ENCODE results near the gene KRT86. TPM values are rescaled to one million over a fixed set of nuclear protein-coding genes. Genes with fewer than 3 reads are reported as not detected.
"Not testable (repeated sequence)": the region's sequence is repeated elsewhere in the genome, so short reads cannot be mapped to it uniquely, and the experiment has no call there.

The KRT86 gene
- total RNA-seq, 1 donor = not detected

DNA sequence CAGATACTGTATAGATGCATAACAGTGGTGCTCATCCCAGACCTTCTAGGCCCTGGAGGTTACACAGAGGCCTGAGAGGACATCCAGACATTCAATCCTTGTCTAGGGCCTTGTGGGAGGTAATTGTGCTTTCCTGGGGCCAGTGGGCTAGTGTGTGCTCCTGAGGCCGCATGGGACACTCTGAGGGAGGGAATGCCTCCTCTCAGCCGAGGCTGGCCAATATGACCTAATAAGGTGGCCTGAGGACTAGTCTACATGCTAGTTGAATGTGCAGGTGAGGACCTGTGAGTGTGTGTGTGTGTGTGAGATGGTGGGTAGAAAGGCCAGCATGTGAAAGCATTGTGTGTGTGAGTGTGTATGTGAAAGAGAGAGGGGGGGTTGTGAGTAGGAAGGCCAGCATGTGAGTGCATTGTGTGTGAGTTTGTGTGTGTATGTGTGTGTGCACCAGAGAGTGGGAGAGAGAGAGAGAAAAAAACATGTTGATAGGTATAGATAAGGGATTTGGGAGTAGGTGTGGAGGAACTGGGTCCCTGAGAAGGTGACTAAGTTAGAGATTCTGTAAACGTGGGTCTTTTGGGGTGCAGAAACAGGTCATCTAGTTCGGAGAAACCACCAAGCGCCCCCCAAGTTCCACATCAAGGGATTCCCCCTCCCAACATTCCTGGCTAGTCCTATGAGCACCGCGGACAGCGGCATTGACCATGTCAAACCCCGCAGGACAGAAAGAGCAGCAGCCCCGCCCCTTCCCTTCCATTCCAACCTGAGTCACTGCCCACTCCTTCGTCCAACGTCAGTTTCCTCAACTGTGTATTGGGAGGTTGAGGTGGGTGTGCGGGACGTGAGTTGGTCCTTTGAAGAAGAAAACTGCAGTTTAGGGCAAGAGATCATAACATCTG, 26.6 kb downstream of the KRT86 start:
- no peak overlapping the region for H3K4me3 ChIP-seq (ENCODE audit: low read depth, low read length)
- no peak for DNase-seq (ENCODE audit: low read depth)
- TF ChIP-seq, protein P1, sequence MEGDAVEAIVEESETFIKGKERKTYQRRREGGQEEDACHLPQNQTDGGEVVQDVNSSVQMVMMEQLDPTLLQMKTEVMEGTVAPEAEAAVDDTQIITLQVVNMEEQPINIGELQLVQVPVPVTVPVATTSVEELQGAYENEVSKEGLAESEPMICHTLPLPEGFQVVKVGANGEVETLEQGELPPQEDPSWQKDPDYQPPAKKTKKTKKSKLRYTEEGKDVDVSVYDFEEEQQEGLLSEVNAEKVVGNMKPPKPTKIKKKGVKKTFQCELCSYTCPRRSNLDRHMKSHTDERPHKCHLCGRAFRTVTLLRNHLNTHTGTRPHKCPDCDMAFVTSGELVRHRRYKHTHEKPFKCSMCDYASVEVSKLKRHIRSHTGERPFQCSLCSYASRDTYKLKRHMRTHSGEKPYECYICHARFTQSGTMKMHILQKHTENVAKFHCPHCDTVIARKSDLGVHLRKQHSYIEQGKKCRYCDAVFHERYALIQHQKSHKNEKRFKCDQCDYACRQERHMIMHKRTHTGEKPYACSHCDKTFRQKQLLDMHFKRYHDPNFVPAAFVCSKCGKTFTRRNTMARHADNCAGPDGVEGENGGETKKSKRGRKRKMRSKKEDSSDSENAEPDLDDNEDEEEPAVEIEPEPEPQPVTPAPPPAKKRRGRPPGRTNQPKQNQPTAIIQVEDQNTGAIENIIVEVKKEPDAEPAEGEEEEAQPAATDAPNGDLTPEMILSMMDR (IDR thresholded peaks at IDR 0.05; ENCODE audit: insufficient read depth, low read length) = no peak

DNA sequence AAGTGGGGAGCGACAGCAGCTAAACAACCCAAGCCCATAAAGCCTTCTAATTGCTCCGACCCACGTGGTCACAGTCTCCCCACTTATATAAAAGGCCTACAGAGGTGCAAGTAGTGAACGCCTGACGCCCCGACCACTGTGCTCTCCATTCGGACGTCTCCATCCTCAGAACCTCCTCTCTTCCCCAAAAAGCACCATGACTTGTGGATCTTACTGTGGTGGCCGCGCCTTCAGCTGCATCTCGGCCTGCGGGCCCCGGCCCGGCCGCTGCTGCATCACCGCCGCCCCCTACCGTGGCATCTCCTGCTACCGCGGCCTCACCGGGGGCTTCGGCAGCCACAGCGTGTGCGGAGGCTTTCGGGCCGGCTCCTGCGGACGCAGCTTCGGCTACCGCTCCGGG, 27.3 kb downstream of the KRT86 start:
- not testable (repeated sequence) for H3K4me3 ChIP-seq (ENCODE audit: low read depth, low read length); DNase-seq (ENCODE audit: low read depth)

DNA sequence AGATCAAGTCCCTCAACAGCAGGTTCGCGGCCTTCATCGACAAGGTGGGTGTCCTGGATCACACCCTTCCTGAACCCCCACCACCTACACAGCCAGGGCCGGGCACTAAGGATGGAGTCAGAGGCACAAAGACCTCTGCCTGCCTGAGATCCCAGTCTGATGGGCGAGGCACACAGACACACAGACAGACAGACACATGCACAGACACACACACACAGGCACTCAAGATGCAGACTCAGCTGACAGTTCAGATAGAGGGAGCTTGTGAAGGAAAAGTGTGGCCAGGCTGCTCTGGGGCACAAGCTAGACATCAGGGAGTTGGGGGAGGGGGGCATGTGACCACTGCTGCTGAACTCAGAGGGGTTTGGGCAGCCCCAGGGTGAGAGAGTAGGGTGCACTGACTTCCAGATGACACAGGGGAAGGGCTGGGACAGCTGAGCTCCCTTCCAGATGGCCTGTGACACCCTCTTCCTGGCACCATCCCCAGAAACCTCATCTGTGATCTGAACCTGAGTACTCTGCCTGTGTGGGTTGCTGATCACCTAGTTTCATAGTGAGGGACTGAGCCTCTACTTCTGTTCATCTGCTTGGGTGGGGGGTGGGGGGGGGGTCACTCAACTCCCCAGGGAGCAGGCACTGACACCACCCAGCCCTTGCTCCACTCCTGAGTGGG, 27.9 kb downstream of the KRT86 start:
- not testable (repeated sequence) for H3K4me3 ChIP-seq (ENCODE audit: low read depth, low read length); DNase-seq (ENCODE audit: low read depth)

DNA sequence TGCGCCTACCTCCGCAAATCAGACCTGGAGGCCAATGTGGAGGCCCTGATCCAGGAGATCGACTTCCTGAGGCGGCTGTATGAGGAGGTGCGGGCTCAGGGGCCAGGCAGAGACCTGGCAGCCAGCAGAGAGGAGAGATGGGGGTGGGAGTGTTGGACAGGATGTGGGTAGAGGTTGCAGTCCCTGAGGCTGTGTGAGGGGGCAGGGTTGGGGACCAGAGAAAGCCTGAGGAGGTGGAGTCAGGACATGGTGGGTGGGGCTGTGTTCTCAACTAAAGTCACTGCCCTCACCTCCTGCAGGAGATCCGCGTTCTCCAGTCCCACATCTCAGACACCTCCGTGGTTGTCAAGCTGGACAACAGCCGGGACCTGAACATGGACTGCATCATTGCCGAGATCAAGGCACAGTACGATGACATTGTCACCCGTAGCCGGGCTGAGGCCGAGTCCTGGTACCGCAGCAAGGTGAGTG, 30.5 kb downstream of the KRT86 start:
- not testable (repeated sequence) for DNase-seq (ENCODE audit: low read depth); H3K4me3 ChIP-seq (ENCODE audit: low read depth, low read length)

DNA sequence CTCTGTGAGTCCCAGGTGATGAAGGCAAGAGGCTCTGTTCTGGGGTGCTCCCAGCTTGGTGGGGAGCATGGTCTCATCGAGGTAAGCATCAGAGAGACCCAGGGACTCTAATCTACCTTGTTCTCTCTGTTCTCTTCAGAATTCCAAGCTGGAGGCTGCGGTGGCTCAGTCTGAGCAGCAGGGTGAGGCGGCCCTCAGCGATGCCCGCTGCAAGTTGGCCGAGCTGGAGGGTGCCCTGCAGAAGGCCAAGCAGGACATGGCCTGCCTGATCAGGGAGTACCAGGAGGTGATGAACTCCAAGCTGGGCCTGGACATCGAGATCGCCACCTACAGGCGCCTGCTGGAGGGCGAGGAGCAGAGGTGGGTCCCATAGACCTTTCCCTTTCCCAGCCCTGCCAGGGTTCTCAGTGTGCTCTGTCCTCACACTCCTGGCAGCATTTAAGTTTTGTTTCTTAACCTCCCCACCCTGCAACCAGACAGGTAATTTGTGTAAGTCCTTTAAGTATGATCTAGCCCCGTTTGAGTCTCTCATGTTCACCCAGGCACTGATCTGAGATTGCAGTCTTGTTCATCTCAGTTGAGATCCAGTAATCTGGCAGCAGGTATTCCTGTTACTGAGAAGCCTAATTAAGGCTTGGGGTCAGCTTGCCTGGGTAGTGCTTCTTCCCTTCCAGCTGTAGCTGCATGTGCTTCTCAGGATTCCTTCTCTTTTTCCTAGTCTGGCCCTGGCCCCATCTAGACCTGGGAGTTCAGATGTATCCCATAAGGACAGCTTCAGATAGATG, 31.7 kb downstream of the KRT86 start:
- DNase-seq (ENCODE audit: low read depth) = no peak
- TF ChIP-seq, protein P1 (IDR thresholded peaks at IDR 0.05; ENCODE audit: insufficient read depth, low read length) = no peak
- no peak overlapping the region for H3K4me3 ChIP-seq (ENCODE audit: low read depth, low read length)

DNA sequence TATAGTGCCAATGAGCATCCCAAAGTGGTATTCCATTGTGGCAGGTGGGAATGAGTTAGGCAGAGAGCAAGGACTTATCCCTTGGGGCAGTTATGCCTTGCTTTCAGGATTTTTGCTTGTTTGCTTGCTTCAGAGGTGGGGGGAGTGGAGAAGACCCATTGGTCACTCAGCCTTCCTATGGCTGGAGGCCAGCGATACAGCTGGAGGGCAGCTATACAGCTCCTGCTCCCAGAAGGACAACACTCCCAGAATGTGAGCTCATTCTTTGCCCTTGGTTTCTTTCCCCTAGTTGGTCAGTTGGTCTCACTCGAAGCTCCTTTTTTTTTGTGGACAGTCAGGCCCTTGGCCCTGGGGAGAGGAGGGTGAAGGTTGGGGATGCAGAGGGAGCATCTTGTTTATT, 32.3 kb downstream of the KRT86 start:
- no peak overlapping the region for H3K4me3 ChIP-seq (ENCODE audit: low read depth, low read length)
- TF ChIP-seq, protein P1 (IDR thresholded peaks at IDR 0.05; ENCODE audit: insufficient read depth, low read length) = no peak
- no peak for DNase-seq (ENCODE audit: low read depth)

DNA sequence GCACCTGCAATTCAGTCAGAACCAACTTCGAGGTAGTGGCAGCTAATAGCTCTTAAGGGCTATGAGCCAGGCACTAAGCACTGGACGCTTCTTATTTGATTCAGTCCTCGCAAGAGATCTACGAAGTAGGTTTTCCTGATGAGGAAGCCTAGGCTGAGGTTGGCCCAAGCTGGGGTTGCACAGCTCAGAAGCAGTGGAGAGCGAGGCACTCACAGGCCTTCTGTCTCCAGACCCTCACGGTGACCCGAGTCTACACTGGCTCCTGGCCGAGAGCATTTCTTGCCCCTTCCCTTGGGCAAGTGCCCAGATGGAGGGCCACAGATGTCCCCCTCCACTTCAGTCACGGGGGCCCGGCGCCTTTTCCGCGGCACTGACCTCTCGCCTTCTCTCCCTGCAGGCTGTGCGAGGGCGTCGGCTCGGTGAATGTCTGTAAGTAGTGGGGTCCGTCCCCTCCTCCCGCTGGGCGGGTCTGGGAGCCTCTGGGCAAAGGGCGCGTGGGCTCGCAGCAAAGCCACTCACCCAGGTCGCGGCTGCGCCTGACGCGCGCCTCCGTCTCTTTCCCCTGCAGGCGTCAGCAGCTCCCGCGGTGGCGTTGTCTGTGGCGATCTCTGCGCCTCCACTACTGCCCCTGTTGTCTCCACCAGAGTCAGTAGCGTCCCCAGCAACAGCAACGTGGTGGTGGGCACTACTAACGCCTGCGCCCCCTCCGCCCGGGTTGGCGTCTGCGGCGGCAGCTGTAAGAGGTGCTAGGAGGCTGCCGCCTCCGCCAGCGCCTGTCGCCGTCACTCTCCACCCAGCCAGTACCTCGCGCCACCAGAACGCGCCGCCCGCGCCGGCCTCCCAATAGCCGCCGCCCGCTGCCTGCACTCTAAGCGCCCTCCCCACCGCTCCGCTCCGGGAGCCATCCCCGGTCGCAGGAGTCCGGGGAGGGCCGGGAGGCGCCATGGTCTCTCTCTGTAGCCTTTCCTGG, 33.7 kb downstream of the KRT86 start:
- peak; percentile 24 for DNase-seq (ENCODE audit: low read depth)
- peak overlapping the region; percentile 64 for H3K4me3 ChIP-seq (ENCODE audit: low read depth, low read length)
- TF ChIP-seq, protein P1 (IDR thresholded peaks at IDR 0.05; ENCODE audit: insufficient read depth, low read length) = peak; percentile 18
